CD8-positive, alpha-beta memory T cell (primary cell): ENCODE results near the gene ZSCAN16. TPM values are rescaled to one million over a fixed set of nuclear protein-coding genes. Genes with fewer than 3 reads are reported as not detected.
"Not testable (repeated sequence)": the region's sequence is repeated elsewhere in the genome, so short reads cannot be mapped to it uniquely, and the experiment has no call there.

Experiments used
- CTCF ChIA-PET: fragments of 350-600 bp; sonication (Branson Sonifier 250); formaldehyde crosslinking; loops from one replicate; lab custom pipeline; 2021; ENCODE audit warnings: antibody characterized with exemption; lab: Charles Lee
- POLR2A ChIA-PET: fragments of 350-600 bp; sonication (Branson Sonifier 250); formaldehyde crosslinking; loops from one replicate; lab custom pipeline; 2021; ENCODE audit warnings: antibody characterized with exemption; lab: Charles Lee
- DNase-seq, 5 donors: peaks; one replicate each; pipeline versions ENCODE4 v3.0.0 to v3.0.0-alpha.2; 2020 to 2022; ENCODE audit warnings: mixed read lengths in 1 of 5
- H3K27ac ChIP-seq: one replicate; pipeline ENCODE4 v1.7.0; 2013; ENCODE audit warnings: low read depth, mild to moderate bottlenecking, low read length, moderate library complexity
- H3K27me3 ChIP-seq: 2 replicates; pipeline ENCODE4 v1.7.0; 2013; ENCODE audit warnings: low read length, mild to moderate bottlenecking; ENCODE audit not compliant: insufficient read depth, poor library complexity, severe bottlenecking
- H3K36me3 ChIP-seq: 2 replicates; pipeline ENCODE4 v1.7.0; 2013; ENCODE audit warnings: mild to moderate bottlenecking, low read length, moderate library complexity; ENCODE audit not compliant: insufficient read depth
- H3K4me1 ChIP-seq: 2 replicates; pipeline ENCODE4 v1.7.0; 2013; ENCODE audit warnings: mild to moderate bottlenecking, low read length, moderate library complexity; ENCODE audit not compliant: insufficient read depth
- H3K4me3 ChIP-seq: 2 replicates; pipeline ENCODE4 v1.7.0; 2013; ENCODE audit warnings: mild to moderate bottlenecking, low read length
- H3K9me3 ChIP-seq: 2 replicates; pipeline ENCODE4 v1.7.0; 2013; ENCODE audit warnings: mild to moderate bottlenecking, low read length
- H3K27ac Mint-ChIP-seq, 8 donors: one replicate each; pipeline ENCODE4 v1.8.0; 2020 to 2021; ENCODE audit warnings: mixed read lengths in 8 of 8, mild to moderate bottlenecking in 6 of 8, inconsistent platforms in 3 of 8, moderate library complexity in 3 of 8
- H3K27me3 Mint-ChIP-seq, 2 donors: one replicate each; pipeline ENCODE4 v1.8.0; 2020 to 2021; ENCODE audit warnings: mixed read lengths in 2 of 2, mild to moderate bottlenecking in 1 of 2, moderate library complexity in 1 of 2
- H3K36me3 Mint-ChIP-seq, 3 donors: one replicate each; pipeline ENCODE4 v1.8.0; 2020 to 2021; ENCODE audit warnings: mixed read lengths in 3 of 3, inconsistent platforms in 1 of 3, mild to moderate bottlenecking in 1 of 3
- H3K4me1 Mint-ChIP-seq, 3 donors: one replicate each; pipeline ENCODE4 v1.8.0; 2020 to 2021; ENCODE audit warnings: mixed read lengths in 3 of 3, inconsistent platforms in 1 of 3, mild to moderate bottlenecking in 1 of 3
- H3K4me3 Mint-ChIP-seq, 7 donors: one replicate each; pipeline ENCODE4 v1.8.0; 2020 to 2021; ENCODE audit warnings: mixed read lengths in 7 of 7, mild to moderate bottlenecking in 6 of 7, moderate library complexity in 4 of 7, inconsistent platforms in 2 of 7
- H3K9me3 Mint-ChIP-seq, 5 donors: one replicate each; pipeline ENCODE4 v1.8.0; 2020 to 2022; ENCODE audit warnings: mixed read lengths in 5 of 5, mild to moderate bottlenecking in 3 of 5, moderate library complexity in 2 of 5, inconsistent platforms in 1 of 5
- polyA plus RNA-seq: library from polyadenylated mRNA; unstranded; fragments of 300-500 nt; fragmentation: Illumina TruSeq; gene quantifications from one replicate; pipeline ENCODE4 v1.2.3, GENCODE V29; 2021
- total RNA-seq, 2 experiments: library from RNA; stranded (reverse); gene quantifications; one replicate each; pipeline ENCODE4 v1.2.3, GENCODE V29; 2021

The ZSCAN16 gene
- total and polyA plus RNA-seq, 3 experiments from 2014 or later: 5.3 to 11.5 (median 5.8) TPM

- H3K27ac Mint-ChIP-seq: no peak overlapping the region
Observed at GRCh38 chr6:28111964-28112363, 12.4 kb upstream of the ZSCAN16 start.

GRCh38 chr6:28115799-28116198 is 8.6 kb upstream of the ZSCAN16 start:
- H3K36me3 ChIP-seq: peaks cover 15% of the 10 kb centered on the region
- no peak overlapping the region for H3K27ac ChIP-seq
- no peaks in the 10 kb centered on the region for H3K27me3 ChIP-seq
- no peak overlapping the region for H3K4me3 ChIP-seq
- POLR2A ChIA-PET: no interaction called here
- H3K4me1 Mint-ChIP-seq: no peaks in the 10 kb centered on the region
- no peaks in the 10 kb centered on the region for H3K9me3 Mint-ChIP-seq
- H3K36me3 Mint-ChIP-seq: peaks cover 11 to 53% (median 15%) of the 10 kb centered on the region in 3 donors
- no peak for DNase-seq
- no peaks in the 10 kb centered on the region for H3K27me3 Mint-ChIP-seq
- CTCF ChIA-PET: interaction anchor here (1.3 kb wide), 1 partner anchor 11 kb away, joined by 7 read pairs; no protein-coding TSS in a partner anchor
- H3K4me1 ChIP-seq: no peaks in the 10 kb centered on the region
- no peak overlapping the region for H3K27ac Mint-ChIP-seq
- no peaks in the 10 kb centered on the region for H3K9me3 ChIP-seq
- H3K4me3 Mint-ChIP-seq: no peak overlapping the region

More at GRCh38 chr6:28111964-28112363, 12.4 kb upstream of the ZSCAN16 start:
- Mint-ChIP-seq H3K27me3 (peaks cover 4 to 9% of the 10 kb centered on the region in 2 donors), H3K9me3 (no peaks in the 10 kb centered on the region), H3K36me3 (peaks cover 5 to 29% (median 10%) of the 10 kb centered on the region in 3 donors), H3K4me3 (no peak overlapping the region), H3K4me1 (no peaks in the 10 kb centered on the region)
- no peak for DNase-seq
- CTCF ChIA-PET: interaction anchor here (0.8 kb wide), 1 partner anchor 12 kb away, joined by 4 read pairs; the partner anchor contains the start of gene ZSCAN16
- Histone ChIP-seq H3K27ac (no peak overlapping the region), H3K27me3 (no peaks in the 10 kb centered on the region), H3K4me1 (no peaks in the 10 kb centered on the region), H3K36me3 (peaks cover 9% of the 10 kb centered on the region), H3K4me3 (no peak overlapping the region), H3K9me3 (no peaks in the 10 kb centered on the region)
- POLR2A ChIA-PET: no interaction called here

- H3K27me3 Mint-ChIP-seq: no peaks in the 10 kb centered on the region
- H3K27ac Mint-ChIP-seq: peak overlapping the region in 1 of 8 donors; percentile 22
- H3K4me1 ChIP-seq: no peaks in the 10 kb centered on the region
- no peak for DNase-seq
- no peaks in the 10 kb centered on the region for H3K9me3 ChIP-seq
- H3K4me3 Mint-ChIP-seq: no peak overlapping the region
- no peak overlapping the region for H3K4me3 ChIP-seq
- no peaks in the 10 kb centered on the region for H3K4me1 Mint-ChIP-seq
- no peaks in the 10 kb centered on the region for H3K9me3 Mint-ChIP-seq
- ChIA-PET CTCF (interaction anchor here (0.8 to 1.1 kb wide), 2 partner anchors 13 to 238 kb away, joined by 3 to 4 read pairs; no protein-coding TSS in a partner anchor), POLR2A (interaction anchor here (1.0 kb wide), 1 partner anchor 13 kb away, joined by 3 read pairs; no protein-coding TSS in a partner anchor)
- H3K36me3 ChIP-seq: peaks cover 15% of the 10 kb centered on the region
- no peak overlapping the region for H3K27ac ChIP-seq
- H3K36me3 Mint-ChIP-seq: peaks cover 11 to 60% (median 19%) of the 10 kb centered on the region in 3 donors
- H3K27me3 ChIP-seq: no peaks in the 10 kb centered on the region
Observed at GRCh38 chr6:28117386-28118050, 6.9 kb upstream of the ZSCAN16 start.

GRCh38 chr6:28118217-28118616 is 6.2 kb upstream of the ZSCAN16 start:
- CTCF ChIA-PET: no interaction called here
- POLR2A ChIA-PET: no interaction called here
- Mint-ChIP-seq H3K4me3 (peak overlapping the region in 1 of 7 donors; percentile 57), H3K9me3 (no peaks in the 10 kb centered on the region), H3K36me3 (peaks cover 11 to 63% (median 22%) of the 10 kb centered on the region in 3 donors), H3K27ac (peak overlapping the region in 1 of 8 donors; percentile 27), H3K4me1 (peaks cover under 1 to 1% (median 1%) of the 10 kb centered on the region in 3 donors), H3K27me3 (no peaks in the 10 kb centered on the region)
- H3K4me1 ChIP-seq: no peaks in the 10 kb centered on the region
- H3K27ac ChIP-seq: no peak overlapping the region
- no peaks in the 10 kb centered on the region for H3K9me3 ChIP-seq
- H3K4me3 ChIP-seq: no peak overlapping the region
- no peak for DNase-seq
- peaks cover 15% of the 10 kb centered on the region for H3K36me3 ChIP-seq
- no peaks in the 10 kb centered on the region for H3K27me3 ChIP-seq

GRCh38 chr6:28121876-28122275 is 2.5 kb upstream of the ZSCAN16 start:
- no peak overlapping the region for H3K4me3 ChIP-seq
- H3K27ac ChIP-seq: no peak overlapping the region
- H3K9me3 ChIP-seq: no peaks in the 10 kb centered on the region
- Mint-ChIP-seq H3K27me3 (peaks cover 0 to 1% of the 10 kb centered on the region in 2 donors), H3K4me3 (no peak overlapping the region), H3K36me3 (peaks cover 6 to 57% (median 17%) of the 10 kb centered on the region in 3 donors), H3K4me1 (peaks cover 32 to 37% (median 37%) of the 10 kb centered on the region in 3 donors), H3K9me3 (no peaks in the 10 kb centered on the region), H3K27ac (peak overlapping the region in 3 of 8 donors; percentile 15 to 73 (median 53))
- POLR2A ChIA-PET: no interaction called here
- CTCF ChIA-PET: no interaction called here
- DNase-seq: no peak
- no peaks in the 10 kb centered on the region for H3K27me3 ChIP-seq
- peaks cover 7% of the 10 kb centered on the region for H3K36me3 ChIP-seq
- peaks cover 20% of the 10 kb centered on the region for H3K4me1 ChIP-seq

- H3K4me3 Mint-ChIP-seq: peak overlapping the region in 1 of 7 donors; percentile 74
- H3K9me3 ChIP-seq, H3K27me3 ChIP-seq, H3K9me3 Mint-ChIP-seq, POLR2A ChIA-PET, H3K27ac ChIP-seq, DNase-seq, H3K4me3 ChIP-seq, CTCF ChIA-PET, H3K27me3 Mint-ChIP-seq, H3K36me3 ChIP-seq: not testable (repeated sequence)
- H3K36me3 Mint-ChIP-seq: peaks cover 6 to 59% (median 17%) of the 10 kb centered on the region in 3 donors
- peaks cover 32 to 41% (median 41%) of the 10 kb centered on the region in 3 donors for H3K4me1 Mint-ChIP-seq
- H3K27ac Mint-ChIP-seq: peak overlapping the region in 3 of 8 donors; percentile 15 to 73 (median 53)
- peaks cover 20% of the 10 kb centered on the region for H3K4me1 ChIP-seq
Observed at GRCh38 chr6:28122283-28122682, 2.1 kb upstream of the ZSCAN16 start.

- DNase-seq: peak in 2 of 5 donors; percentile 37 to 50
- Mint-ChIP-seq H3K9me3 (no peaks in the 10 kb centered on the region), H3K27ac (peak overlapping the region; percentile 90 to 99 (median 98)), H3K27me3 (peaks cover 0 to 1% of the 10 kb centered on the region in 2 donors), H3K4me1 (peaks cover 43 to 65% (median 65%) of the 10 kb centered on the region in 3 donors), H3K36me3 (peaks cover 6 to 68% (median 14%) of the 10 kb centered on the region in 3 donors), H3K4me3 (peak overlapping the region; percentile 94 to 98 (median 97))
- Histone ChIP-seq H3K36me3 (peaks cover 6% of the 10 kb centered on the region), H3K4me3 (peak overlapping the region; percentile 81), H3K9me3 (no peaks in the 10 kb centered on the region), H3K27me3 (no peaks in the 10 kb centered on the region), H3K4me1 (peaks cover 20% of the 10 kb centered on the region), H3K27ac (peak overlapping the region; percentile 74)
- ChIA-PET POLR2A (interaction anchor here (1.0 to 3.5 kb wide), 4 partner anchors 12 to 21 kb away, joined by 3 to 26 read pairs (median 7); partner anchors contain the start of gene ZKSCAN8), CTCF (interaction anchor here (1.0 to 2.3 kb wide), 5 partner anchors 12 to 231 kb away, joined by 3 to 8 read pairs (median 6); partner anchors contain the start of genes ZKSCAN8 and ZSCAN26)
Observed at GRCh38 chr6:28124971-28125353, 553 bp downstream of the ZSCAN16 start.
